GM19023 (cell line): ENCODE measurements around the gene IRGQ.
"Not testable (repeated sequence)": the region's sequence is repeated elsewhere in the genome, so short reads cannot be mapped to it uniquely, and the experiment has no call there.

Source experiments
- ATAC-seq: cut with Tn5 transposase; IDR thresholded peaks from one replicate; pipeline ENCODE4 v1.9.1; 2021; ENCODE audit warnings: mild to moderate bottlenecking, moderate library complexity; ENCODE audit not compliant: unreplicated experiment

IRGQ gene

GRCh38 chr19:43624933-43625332 lies 29.0 kb upstream of the IRGQ start:
- ATAC-seq = no peak

- no peak for ATAC-seq
These were observed 28.1 kb upstream of the IRGQ start for GRCh38 chr19:43623889-43624670.

- no peak for ATAC-seq
These were observed 27.0 kb upstream of the IRGQ start for GRCh38 chr19:43622956-43623355.

- no peak for ATAC-seq
These were observed 26.1 kb upstream of the IRGQ start for GRCh38 chr19:43622070-43622469.

GRCh38 chr19:43620061-43621001 lies 24.4 kb upstream of the IRGQ start:
- ATAC-seq = no peak

- ATAC-seq = peak; percentile 76
These were observed 23.5 kb upstream of the IRGQ start, which contains the start of gene ZNF428 for GRCh38 chr19:43619262-43620060. Gene ZNF428 (minus strand): TSS chr19:43619629. CDS start chr19:43614304, 5,325 bp downstream.

- ATAC-seq = peak; percentile 19
These were observed 23.0 kb upstream of the IRGQ start for GRCh38 chr19:43618921-43619261.

GRCh38 chr19:43616954-43617353 lies 21.0 kb upstream of the IRGQ start:
- ATAC-seq = no peak

GRCh38 chr19:43616306-43616705 lies 20.4 kb upstream of the IRGQ start:
- ATAC-seq = no peak

- no peak for ATAC-seq
These were observed 16.4 kb upstream of the IRGQ start for GRCh38 chr19:43612374-43612773.

- no peak for ATAC-seq
These were observed 15.9 kb upstream of the IRGQ start, which contains the start of gene SRRM5 for GRCh38 chr19:43611788-43612187. Gene SRRM5 (plus strand): TSS chr19:43612088. CDS start chr19:43612122, 34 bp downstream.

GRCh38 chr19:43610493-43610892 lies 14.6 kb upstream of the IRGQ start:
- no peak for ATAC-seq

GRCh38 chr19:43609872-43610271 lies 13.9 kb upstream of the IRGQ start:
- ATAC-seq = no peak

GRCh38 chr19:43607238-43608205 lies 11.6 kb upstream of the IRGQ start:
- ATAC-seq = no peak

- ATAC-seq = no peak
These were observed 10.8 kb upstream of the IRGQ start for GRCh38 chr19:43606569-43607229.

GRCh38 chr19:43605875-43606568 lies 10.1 kb upstream of the IRGQ start:
- ATAC-seq = no peak

- not testable (repeated sequence) for ATAC-seq
These were observed 4.4 kb upstream of the IRGQ start for GRCh38 chr19:43600326-43600725.

GRCh38 chr19:43599635-43600295 lies 3.8 kb upstream of the IRGQ start:
- ATAC-seq = no peak
